HG03520 (cell line): ENCODE data around the gene ZFYVE9.

Experiments
- ATAC-seq: cut with Tn5 transposase; IDR thresholded peaks from one replicate; pipeline ENCODE4 v1.9.1; 2021; ENCODE audit warnings: mild to moderate bottlenecking, moderate library complexity; ENCODE audit not compliant: unreplicated experiment

ZFYVE9 gene

GRCh38 chr1:52334906-52335528 lies 193.1 kb downstream of the ZFYVE9 start:
- ATAC-seq = no peak

- no peak for ATAC-seq
Observed at GRCh38 chr1:52337439-52337838, 195.6 kb downstream of the ZFYVE9 start.

GRCh38 chr1:52341655-52342260 lies 199.9 kb downstream of the ZFYVE9 start:
- ATAC-seq = no peak

GRCh38 chr1:52343979-52344378 lies 202.1 kb downstream of the ZFYVE9 start:
- no peak for ATAC-seq

GRCh38 chr1:52345252-52345651 lies 203.4 kb downstream of the ZFYVE9 start:
- ATAC-seq = no peak

GRCh38 chr1:52346653-52347052 lies 204.8 kb downstream of the ZFYVE9 start:
- ATAC-seq = no peak

- ATAC-seq = no peak
Observed at GRCh38 chr1:52348704-52349300, 206.9 kb downstream of the ZFYVE9 start.

GRCh38 chr1:52352690-52353089 lies 210.8 kb downstream of the ZFYVE9 start:
- ATAC-seq = no peak

GRCh38 chr1:52355436-52355835 lies 213.5 kb downstream of the ZFYVE9 start:
- ATAC-seq = no peak

- no peak for ATAC-seq
Observed at GRCh38 chr1:52355847-52356505, 214.1 kb downstream of the ZFYVE9 start.

GRCh38 chr1:52356818-52357355 lies 215.0 kb downstream of the ZFYVE9 start:
- ATAC-seq = no peak

- ATAC-seq = no peak
Observed at GRCh38 chr1:52357397-52357796, 215.5 kb downstream of the ZFYVE9 start.

- ATAC-seq = no peak
Observed at GRCh38 chr1:52358851-52359497, 217.1 kb downstream of the ZFYVE9 start.

GRCh38 chr1:52359676-52360594 lies 218.0 kb downstream of the ZFYVE9 start:
- no peak for ATAC-seq

- no peak for ATAC-seq
Observed at GRCh38 chr1:52360595-52360968, 218.7 kb downstream of the ZFYVE9 start.

GRCh38 chr1:52364235-52364839 lies 222.4 kb downstream of the ZFYVE9 start:
- ATAC-seq = no peak

- no peak for ATAC-seq
Observed at GRCh38 chr1:52365071-52365745, 223.3 kb downstream of the ZFYVE9 start.

GRCh38 chr1:52365746-52366516 lies 224.0 kb downstream of the ZFYVE9 start, which contains the start of gene CC2D1B:
CC2D1B (minus strand) TSS chr1:52366205; CDS start chr1:52364620, 1,585 bp downstream.
- peak; percentile 94 for ATAC-seq
